NCI-H345 treated with DMSO at 0.1 percent for 48 hours (cell line): Measurements from ENCODE around the gene PRMT2.

Source experiments
- DNase-seq: peaks from one replicate; lab custom pipeline; 2025; ENCODE audit not compliant: unreplicated experiment; lab: John Stamatoyannopoulos, UW

PRMT2 gene

DNA sequence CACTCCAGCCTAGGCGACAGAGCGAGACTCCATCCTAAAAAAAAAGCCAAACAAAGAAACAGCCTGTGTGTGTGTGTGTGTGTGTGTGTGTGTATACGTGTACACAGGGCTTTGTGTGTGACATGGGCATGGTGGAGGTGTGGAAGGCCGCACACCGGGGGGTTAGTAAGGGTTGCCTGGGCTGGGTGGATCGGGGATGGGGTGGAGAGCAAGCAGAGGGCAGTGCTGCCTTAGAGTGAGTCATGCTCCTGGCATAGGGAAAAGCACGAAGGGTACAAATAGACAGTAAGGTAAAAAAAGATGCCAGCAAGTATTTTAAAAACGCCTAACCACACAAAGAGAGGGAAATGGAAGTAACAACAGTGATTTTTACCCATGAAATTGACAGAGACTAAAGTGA, 6.2 kb downstream of the PRMT2 start:
- no peak for DNase-seq

DNA sequence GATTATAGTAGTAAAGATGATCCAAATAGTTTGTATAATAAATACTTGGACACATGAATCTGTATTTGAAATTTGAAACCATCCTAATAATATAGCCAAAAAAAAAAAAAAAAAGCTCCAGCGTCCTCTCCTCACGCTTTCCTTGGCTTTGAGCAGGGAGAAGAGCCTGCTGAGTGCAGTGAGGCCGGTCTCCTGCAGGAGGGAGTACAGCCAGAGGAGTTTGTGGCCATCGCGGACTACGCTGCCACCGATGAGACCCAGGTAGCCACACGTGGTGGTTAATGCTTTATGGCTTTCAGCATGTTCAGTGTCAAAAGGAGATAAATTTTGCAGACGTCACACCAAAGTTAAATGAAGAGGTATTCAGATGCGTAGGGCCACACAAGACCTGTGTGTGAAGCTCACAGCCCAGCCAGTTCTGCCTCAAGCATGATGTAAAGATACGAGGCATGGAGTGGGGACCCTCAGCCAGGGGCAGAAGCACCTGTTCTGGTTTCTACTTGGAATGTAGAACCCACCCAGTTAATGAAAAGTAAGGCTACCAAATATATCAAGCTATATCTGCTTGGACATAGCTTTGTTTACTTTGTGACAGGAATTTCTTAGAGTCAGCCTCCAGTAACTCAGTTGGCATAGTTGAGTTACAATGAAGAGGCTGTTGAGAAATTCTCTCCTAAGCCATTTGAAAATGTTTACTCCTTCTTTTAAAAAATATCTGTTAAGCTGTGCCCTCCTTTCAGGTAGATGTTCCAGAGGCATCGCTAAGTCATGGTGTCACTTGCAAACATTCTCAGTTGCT, 8.1 kb downstream of the PRMT2 start:
- DNase-seq, result no peak

DNA sequence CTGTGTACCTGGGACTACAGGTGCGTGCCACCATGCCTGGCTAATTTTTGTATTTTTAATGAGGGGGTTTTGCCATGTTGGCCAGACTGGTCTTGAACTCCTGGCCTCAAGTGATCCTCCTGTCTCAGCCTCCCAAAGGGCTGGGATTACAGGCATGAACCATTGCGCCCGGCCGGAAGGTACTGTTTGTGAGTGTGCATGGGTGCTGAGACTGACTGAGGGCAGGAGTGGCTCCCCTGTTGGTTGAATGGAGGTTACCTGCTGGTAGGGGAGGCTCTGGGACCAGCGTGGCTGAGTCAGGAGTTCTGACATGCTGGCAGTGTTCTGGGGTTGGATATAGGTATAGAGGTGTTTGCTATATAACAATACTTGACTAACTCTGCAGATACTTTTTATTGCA, 10.4 kb downstream of the PRMT2 start:
- DNase-seq, result no peak

DNA sequence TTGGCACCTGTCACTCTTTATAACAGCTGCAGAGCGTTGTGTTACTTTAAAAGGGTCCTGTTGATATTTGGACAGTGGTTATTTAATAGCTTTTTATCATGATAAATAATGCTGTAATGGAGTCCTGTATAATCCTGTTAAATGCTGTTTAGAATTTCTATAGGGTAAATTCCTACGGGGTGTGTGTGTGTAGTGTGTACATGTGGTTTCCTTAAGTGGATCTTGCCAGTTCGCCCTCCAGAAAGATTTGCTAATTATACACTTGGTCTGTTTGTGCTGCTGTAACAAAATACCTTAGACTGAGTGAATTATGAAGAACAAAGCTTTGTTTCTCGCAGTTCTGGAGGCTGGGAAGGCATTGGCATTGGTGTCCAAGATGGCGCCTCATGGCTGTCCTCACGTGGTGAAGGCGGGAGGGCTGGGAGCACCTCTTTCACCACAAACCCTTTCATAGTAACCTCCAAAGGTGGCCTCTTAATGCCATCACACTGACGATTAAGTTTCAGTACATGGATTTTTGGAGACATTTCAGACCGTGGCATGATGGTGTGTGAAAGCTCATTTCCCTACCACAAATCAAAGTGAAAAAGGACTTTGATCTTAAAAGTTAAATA, 11.2 kb downstream of the PRMT2 start:
- DNase-seq, result no peak

DNA sequence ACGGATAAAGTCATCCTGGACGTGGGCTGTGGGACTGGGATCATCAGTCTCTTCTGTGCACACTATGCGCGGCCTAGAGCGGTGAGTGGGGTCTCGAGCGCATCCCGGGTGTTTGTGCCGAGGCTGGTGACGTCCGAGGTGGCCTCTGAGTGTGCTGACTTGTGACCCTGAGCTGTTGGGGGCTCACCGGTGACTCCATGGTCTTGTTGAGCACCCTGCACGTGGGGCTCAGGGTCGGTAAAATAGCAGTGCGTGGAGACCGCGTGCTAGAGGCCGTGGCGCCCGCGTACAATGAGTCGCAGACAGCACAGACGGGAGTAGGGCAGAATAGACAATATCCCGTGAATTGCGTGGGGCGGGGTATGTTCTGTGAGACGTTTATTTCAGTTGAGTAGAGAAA, 13.1 kb downstream of the PRMT2 start:
- DNase-seq, result no peak

DNA sequence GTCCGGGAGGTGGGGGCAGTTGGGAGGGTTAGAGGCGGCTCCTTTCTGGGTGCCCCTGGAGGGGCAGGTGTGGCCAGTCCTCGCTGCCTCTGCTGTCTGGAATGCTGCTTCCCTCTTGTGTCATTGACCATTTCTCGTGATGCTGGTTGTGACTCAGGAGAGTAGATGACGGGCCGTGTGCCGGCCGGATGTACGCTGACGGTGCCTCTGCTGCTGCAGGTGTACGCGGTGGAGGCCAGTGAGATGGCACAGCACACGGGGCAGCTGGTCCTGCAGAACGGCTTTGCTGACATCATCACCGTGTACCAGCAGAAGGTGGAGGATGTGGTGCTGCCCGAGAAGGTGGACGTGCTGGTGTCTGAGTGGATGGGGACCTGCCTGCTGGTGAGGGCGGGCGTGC, 13.9 kb downstream of the PRMT2 start:
- DNase-seq, result no peak

DNA sequence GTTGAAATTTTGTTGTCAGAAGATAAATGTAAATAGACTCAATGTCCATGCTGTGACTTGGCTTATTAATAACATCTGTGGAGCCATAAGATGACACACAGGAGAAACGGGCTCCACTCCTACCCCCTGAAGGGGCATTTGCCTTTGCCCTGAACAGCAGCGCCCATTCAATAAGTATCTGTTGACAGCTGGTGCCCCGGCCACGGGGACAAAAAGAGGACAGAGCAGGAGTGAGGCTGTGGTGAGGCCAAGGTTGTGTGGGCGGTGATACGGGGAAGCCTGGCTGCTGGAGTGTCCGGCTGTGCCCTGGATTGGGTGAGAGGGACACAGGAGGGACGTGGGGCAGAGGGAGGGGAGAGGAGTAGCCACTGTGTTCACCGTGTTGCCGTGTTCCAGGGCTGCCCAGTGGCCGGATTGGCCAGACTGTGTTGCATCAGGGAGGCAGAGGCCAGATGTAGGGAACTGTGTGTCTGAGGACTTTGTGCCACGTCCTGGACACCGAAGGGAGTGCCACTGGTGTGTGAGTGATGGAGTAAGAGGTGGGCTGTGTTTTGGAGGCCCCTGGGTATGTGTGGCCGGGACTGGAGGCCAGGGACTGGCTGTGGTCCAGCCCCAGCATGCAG, 15.1 kb downstream of the PRMT2 start:
- no peak for DNase-seq

DNA sequence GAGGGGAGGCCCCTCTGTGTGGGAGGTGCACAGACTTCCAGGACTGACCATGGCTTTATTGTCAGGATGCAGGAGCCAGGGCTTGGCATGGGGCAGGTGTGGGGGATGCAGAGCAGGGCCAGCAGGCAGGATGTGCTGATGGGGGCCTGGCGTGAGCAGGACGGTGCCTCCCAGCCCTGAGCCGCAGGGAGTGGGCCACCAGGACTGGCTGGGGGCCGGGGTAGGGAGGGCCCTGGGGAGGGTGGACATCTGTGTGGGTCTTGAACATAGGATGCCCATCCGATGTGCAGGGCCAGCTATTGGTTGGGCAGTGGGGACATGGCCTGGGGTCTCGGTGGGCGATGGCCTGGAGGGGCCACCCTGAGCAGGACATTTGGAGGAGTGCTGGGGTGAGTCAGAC, 15.6 kb downstream of the PRMT2 start:
- DNase-seq, result no peak

DNA sequence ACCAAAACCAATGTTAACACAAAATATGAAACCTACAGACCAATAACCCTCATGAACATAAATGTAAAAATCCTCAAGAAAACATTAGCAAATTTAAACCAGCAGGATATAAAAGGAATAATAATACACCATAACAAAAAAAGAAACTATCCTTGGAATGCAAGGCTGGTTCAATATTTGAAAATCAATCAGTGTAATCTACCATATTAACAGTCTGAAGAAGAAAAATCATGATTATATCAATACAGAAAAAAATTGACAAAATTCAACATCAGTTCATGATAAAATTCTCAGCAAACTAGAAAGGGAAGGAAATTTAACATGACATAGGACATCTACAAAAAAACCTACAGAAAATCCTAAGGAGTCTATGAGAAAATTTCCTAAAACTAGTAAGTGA, 19.8 kb downstream of the PRMT2 start:
- DNase-seq, result no peak

DNA sequence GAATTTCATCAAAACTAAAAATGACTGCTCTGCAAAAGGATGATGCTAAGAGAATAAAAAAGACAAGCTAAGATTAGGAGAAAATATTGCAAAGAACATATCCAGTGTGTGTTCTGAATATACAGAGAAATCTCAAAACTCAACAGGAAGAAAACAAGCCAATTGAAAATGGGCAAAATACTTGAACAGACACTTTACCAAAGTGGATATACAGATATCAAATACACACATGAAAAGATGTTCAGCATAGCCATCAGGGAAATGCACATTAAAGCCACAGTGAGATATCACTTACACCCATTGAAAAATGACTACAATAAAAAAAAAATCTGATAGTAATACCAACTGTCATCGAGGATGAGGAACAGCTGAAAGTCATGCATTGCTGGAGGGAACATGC, 21.3 kb downstream of the PRMT2 start:
- no peak for DNase-seq

DNA sequence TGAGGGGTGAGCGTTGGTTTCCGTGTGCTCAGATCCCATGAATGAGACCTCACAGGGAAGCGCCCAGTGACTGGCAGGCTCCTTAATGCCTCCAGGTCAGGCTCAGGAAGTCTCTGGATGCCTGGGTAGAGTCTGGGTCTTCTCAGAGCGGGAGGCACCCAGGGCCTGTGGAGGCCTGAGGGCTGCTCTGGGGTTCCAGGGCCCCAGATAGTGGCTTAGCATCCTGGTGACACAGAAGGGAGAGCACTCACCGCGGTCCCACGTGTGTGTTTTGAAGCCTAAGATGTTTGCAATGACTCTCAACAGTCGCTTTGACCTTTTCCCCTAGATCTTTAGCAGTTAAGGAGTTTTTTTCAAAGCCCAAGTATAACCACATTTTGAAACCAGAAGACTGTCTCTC, 25.0 kb downstream of the PRMT2 start:
- DNase-seq, result no peak

DNA sequence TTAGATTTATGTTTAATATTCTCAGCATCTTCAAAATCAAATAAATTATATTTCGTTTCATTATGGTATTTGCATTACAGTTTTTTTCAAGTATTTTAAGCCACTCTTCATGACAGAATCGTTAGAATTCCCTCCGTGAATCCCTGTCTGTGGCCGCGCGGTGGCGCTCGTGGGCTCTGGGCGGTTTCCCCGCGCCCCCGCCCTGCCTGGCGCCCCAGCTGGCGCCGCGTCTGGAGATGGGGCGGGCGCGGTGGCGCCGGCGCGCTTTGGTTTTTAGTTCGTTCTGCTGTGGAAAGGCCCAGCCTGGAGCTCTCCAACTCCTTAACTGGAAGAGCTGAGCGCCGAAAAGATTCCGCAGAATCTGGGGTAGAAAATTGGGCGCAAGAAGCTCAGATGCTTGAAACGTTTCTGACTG, 25.7 kb downstream of the PRMT2 start:
- DNase-seq, result no peak

DNA sequence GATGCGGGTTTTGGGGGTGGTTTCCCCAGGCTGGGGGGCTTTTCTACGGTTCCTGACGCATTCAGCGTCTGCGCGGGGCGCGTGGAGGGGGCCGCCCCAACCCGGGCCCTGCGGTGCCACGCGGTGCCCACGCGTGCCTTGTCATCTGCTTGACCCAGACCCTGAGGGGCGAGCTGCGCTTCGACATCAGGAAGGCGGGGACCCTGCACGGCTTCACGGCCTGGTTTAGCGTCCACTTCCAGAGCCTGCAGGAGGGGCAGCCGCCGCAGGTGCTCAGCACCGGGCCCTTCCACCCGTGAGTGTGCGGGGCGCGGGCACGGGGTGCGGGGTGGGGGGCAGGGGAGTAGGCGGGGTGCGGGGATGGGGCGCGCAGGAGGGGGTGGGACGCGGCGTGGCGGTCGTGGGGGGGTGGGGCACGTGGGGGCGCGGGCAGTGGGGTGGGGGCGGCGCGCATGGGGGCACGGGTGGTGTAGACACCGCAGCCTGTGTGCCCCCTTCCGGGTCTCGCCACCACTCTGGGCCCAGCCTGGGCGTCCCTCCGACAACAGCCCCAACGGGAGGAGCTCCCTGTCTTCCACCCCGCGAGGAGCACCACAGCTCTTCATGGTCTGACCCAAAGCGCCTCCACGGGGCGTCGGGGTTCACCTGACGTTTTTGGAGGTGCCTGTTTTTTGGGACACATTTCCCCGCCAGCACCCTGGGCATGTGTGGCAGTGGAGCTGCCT, 26.3 kb downstream of the PRMT2 start:
- no peak for DNase-seq

DNA sequence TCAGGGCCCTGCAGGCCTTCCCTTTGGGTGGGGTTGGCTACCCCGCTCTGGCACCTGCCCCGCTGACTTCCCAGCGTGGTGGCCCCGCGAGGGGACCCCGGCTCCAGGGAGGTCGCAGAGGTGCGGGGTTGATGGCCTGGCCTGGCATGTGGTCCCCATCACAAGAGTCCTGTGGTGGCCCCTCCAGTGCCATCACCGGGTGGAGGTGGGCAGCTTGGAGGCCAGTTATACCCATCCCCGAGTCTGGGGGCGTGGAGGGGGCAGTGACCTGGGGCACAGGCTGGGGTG, 26.8 kb downstream of the PRMT2 start:
- no peak for DNase-seq

DNA sequence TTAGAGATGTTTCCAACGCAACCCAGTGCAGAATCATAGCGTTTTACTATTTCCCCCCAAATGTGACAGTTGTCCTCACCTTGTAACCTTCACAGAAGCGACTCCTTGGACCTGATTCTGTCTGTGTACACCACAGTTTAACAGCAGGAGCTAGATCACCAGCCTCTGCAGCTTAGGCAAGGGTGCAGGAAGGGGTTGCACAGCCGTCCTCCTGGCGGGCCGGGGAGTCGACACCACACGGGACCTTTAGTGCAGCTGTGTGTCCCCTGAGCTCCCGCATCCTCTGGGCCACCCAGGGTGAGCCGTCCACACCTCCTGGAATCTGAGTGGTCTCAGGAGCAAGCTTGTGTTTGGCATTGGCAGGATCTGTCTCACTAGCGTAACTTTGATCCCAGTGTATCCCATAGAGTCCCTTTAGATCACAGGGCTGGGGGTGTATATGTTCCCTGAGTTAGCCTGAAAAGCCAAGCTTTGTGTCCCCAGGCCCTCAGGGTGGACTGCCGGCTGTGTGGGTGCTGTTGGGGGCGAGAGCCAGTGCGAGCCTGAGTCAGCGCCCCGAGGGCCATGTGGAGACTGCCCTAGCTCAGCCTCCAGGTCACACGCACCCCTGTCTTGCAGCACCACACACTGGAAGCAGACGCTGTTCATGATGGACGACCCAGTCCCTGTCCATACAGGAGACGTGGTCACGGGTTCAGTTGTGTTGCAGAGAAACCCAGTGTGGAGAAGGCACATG, 27.5 kb downstream of the PRMT2 start:
- no peak for DNase-seq

DNA sequence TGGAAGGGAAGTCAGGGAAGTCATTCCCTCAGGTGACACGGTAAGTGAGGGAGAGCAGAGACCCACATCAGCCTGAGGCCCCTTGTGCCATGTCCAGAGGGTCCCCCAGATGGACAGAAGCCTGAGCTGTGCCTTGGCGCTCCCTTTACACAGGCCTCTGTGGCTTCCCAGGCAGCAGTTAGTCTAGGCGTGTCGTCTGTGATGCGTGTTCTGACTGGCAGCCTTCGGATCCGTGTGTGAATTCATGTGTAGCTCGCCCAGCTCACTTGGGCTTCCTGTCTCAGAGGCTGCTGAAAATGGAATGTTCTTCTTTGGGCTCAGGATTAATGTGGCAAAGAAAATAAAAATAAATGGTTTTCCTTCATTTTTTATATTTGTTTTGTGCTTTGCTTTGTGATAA, 28.3 kb downstream of the PRMT2 start:
- no peak for DNase-seq

DNA sequence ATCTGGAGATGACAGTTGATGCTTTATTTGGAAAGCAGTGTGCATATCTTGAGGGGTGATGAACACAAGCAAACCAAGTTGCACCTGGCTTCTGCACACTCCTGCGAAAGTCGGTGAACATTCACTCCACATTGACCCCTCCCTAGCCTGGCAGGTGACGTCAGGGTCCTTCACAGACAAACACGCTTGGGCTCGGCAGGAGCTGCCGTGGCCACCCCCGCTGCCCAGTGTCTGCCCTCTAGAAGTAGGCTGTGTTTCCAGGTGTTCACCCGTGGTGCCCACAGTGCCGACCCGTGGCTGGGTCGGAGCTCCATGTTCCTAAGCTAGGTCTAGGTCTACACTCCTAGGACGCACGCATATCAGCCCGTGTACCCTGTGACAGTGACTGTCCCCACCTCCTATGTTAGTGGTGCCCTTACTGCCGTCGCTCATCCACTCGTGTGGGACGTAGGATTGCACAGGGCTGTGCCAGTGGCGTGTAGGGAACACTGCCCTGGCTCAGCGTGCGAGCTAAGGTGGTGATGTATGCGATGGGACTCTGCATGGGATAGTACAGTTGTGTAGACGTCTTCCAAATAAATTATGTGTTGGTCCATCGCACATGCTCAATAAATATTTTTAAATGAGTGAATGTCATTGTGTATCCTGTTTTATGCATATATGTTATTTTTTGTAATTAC, 29.0 kb downstream of the PRMT2 start:
- no peak for DNase-seq

DNA sequence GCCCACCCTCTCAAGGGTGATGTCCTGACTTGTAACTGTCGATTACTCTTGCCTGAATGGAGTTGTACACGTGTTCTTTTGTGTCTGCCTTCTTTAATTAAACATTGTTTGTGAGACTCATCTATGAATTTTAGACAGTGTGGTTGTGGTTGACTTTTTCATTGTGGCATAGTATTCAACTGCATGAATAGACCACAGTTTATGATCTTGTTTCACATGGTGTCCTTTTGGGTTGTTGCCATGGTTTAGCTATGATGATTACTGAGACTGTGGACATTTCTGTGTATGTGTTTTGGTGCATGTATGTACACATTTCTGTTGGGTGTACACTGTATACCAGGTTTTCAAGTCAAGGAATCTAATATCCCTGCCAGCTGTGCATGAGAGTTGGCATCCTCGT, 30.1 kb downstream of the PRMT2 start:
- no peak for DNase-seq

DNA sequence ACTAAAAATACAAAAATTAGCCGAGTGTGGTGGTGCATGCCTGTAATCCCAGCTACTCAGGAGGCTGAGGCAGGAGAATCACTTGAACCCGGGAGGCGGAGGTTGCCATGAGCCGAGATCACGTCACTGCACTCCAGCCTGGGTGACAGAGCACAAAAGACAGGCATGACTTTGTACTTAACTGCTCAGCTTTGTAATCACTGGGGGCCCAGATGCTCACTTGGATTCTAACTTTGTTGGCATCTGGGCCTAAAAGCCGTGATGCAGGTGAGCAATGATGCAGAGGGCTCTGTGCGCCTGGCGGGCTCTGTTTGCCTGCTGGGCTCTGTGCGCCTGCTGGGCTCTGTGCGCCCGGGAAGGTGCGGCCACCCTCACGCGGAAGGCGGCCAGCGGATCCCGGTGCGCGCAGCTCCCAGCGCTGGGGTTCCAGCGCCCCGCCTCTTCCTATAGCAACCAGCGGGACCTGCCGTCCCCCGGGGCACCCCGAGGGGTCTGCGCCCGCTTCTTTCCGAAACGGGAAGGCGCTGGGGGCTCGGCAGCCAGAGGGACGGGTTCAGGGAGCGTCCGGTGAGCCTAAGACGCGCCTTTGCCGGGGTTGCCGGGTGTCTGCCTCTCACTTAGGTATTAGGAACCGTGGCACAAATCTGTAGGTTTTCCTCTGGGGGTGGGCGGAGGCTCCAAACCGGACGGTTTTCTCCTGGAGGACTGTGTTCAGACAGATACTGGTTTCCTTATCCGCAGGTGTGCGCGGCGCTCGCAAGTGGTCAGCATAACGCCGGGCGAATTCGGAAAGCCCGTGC, 31.7 kb downstream of the PRMT2 start:
- DNase-seq, result peak; percentile 44
